HG03064 (cell line): Measurements from ENCODE around the gene PITPNB.

Experiments
- ATAC-seq: cut with Tn5 transposase; IDR thresholded peaks from one replicate; pipeline ENCODE4 v1.9.1; 2021; ENCODE audit warnings: low read depth; ENCODE audit not compliant: unreplicated experiment

PITPNB gene

DNA sequence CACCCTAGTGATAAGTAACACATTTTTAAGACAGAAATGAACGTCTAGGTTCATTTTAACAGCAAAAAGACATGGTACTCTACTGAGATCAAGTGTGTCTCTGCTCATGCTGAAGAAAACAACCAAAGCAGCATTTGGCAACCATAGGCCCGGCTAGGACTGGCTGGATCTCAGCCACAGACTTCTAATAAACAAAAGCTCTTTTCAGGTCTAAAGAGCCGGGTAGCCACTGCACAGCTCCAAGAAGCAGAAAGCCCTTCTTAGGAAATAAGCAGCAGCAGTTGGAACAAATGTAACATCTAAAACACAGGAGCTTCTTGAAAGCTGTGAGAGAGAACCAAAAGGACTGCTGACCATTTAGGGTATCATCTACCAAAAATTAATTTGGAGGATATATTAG, 37.6 kb downstream of the PITPNB start:
- ATAC-seq: no peak

DNA sequence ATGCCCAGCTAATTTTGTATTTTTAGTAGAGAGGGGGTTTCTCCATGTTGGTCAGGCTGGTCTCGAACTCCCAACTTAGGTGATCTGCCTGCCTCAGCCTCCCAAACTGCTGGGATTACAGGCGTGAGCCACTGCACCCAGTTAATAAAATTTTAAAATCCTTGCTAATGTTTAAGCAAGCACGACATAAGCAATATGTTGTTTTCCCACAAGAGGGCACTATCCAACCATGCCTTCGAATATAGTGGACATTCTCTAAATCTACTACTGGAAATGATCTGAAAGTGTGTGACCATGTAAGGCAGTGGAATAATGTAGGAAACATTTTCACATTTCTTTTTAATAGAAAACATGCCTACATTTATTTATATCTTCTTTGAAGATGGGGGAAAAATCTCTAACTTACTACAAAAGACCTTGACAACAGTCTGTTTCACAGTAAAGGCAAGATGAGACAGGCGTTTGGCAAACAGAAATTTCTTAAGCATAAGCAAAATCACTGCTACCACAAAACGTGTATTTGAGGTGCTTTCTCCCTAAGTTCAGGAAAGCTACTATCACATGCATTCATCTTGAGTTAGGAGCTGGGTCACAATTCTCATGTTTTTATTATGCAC, 38.2 kb downstream of the PITPNB start:
- no peak for ATAC-seq

DNA sequence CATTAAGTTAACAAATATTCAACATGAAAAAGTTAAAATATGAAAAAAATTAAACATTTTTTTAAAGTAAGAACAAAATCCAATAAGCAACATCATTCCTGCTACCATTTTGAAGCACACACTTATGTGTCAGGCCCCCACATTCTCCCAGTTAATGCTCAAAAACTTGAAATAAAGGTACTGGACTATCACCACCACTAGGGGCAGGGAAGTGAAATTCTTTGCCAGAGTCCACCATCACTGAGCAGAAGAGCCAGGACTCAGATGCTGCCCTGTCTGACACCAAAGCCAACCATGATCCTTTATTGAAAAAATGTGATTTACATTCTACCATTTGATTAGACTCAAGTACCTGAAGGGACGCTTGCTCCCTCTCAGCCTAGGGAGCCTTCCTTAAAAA, 39.1 kb downstream of the PITPNB start:
- ATAC-seq: no peak

DNA sequence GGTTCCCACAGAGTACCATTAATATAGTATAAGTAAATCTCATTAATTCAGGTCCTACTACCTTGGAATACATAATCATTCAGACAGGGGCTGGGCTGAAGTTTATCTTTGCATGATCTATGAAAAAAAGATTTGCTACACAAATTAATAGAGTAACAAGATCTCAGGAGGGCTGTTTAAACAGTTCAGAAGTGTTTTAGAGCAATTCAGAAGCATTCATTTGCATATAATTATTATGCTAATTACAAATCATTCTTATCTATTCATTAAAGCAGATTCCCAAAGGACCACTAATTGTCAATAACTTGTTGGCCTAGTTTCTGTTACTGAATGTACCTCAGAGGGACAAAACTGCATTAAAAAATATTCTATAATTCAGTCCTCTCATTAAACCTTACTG, 40.5 kb downstream of the PITPNB start:
- ATAC-seq: no peak

DNA sequence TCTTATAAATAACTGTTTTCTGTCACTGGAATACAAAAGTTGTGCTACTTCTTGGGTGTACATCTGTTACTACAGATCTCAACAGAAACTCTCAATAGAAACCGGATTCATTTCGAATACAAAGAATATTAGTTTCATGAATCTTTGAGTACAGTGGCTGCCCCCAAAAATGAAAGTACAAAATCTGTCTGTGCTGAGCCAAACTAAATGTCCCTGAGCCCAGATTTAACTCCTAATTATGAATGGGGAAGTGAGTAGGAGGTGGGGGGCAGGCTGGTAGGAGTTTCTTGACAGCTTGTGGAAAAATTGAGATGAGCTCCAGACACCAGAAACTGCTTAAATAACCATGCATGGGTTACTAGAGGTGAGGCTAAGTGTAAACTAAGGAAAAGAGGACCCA, 41.6 kb downstream of the PITPNB start:
- ATAC-seq: no peak

DNA sequence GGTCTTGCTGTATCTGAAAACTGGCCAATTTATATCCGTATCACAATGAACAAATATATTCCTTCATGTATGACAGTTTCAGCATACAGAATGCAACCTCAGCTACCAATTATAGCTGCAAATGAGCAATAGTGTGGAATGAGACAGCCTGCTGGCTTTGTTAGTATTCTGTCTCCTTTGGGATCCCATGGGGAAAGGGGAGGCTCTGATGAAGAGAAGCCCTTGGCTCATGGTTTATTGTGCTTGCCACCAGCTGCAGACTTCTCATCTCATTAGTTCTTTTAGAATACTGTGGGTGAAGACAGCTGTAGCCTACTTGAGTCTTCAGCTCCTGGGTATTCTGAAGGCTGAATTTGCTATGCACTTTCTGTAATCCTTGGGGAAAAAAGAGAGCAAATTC, 42.4 kb downstream of the PITPNB start:
- ATAC-seq: no peak

DNA sequence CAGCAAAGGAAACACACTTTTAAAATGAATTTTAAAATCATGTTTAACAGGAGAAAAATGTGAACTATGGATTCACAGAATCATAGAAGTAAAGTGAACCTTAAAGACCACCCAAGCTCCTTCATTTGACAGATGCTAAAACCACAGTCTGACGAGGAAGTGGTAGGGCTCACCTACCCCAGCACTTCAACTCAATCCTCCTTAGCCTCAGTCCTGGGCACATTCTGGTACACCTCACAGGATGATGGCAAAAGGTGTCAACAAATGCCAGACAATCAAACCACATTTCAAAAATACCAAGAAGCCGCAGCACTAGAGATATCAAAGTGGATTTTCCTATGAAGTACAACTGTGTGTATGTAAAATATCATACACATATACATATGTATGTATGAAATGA, 43.1 kb downstream of the PITPNB start:
- no peak for ATAC-seq

DNA sequence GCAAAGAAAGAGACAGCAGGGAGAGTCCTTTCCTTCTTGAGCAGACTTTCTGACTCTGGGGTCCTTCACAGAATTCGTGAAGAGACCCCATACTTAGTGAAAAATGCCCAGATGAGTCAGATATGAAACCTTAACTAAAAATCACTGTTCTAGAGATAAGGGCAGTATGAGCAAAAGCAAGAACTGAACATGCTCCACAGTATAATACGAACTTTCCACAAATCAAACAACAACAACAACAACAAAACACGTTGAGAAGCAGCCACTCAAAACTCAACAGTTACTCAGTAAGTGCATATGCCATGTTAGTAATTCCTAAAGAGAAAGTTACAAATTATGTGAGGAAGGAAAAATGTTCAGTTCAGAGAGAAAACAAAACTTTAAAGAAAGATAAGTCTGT, 44.3 kb downstream of the PITPNB start:
- no peak for ATAC-seq

DNA sequence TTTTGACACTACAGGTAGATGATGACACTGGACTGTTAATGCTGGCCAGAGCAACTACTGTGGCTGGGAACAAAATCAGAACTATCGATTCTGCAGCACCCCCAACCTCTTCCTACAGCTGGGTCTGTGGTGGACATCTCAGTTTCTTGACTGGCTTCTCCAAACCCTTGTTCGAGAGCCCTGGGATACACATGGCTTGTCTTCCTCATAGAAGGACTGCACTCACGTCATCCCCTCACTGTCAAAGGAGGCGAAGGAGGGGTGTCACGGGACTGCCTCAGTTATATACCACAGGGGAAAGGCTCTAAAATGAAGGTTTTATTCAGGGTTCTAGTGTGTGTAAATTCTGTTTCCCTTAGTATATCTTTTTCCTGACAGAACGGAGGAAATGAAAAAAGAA, 44.9 kb downstream of the PITPNB start:
- no peak for ATAC-seq

DNA sequence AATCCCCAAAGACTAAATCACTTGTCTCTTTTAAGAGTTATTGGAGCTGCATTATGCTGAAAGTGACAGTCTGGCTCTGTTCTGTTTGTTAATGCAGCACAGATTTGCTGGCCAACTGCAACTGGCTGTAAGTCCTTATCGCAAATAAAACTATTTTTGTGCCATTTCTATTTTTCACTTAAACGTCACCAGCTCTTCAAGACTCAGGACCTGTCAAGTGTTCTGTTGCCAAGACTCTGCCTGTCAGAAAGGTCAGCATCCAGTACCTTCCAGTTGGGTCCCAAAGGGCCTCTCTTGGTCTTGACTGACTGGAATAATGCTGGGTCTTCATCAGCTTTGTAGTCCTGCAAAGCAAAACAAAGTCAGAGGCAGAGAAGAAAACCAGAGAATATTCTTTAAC, 45.6 kb downstream of the PITPNB start:
- ATAC-seq: no peak

DNA sequence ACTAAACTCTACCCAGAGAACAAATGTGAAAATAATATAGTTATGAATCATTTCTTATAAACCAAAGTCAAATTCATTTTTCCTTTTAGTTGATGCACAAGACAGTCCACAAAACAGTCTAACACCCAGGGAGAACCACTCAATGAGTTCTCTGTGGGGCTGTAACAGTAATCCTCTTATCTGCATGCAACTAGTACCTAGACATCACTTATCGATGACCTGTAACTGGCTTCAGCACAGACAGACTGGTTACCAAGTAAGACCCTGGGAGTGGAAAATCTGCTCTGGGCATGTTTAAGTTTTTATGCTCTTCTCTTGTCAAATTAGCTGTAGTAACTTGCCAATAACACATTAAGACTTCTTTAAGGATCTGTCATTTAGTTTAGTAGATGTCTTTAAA, 46.6 kb downstream of the PITPNB start:
- no peak for ATAC-seq

DNA sequence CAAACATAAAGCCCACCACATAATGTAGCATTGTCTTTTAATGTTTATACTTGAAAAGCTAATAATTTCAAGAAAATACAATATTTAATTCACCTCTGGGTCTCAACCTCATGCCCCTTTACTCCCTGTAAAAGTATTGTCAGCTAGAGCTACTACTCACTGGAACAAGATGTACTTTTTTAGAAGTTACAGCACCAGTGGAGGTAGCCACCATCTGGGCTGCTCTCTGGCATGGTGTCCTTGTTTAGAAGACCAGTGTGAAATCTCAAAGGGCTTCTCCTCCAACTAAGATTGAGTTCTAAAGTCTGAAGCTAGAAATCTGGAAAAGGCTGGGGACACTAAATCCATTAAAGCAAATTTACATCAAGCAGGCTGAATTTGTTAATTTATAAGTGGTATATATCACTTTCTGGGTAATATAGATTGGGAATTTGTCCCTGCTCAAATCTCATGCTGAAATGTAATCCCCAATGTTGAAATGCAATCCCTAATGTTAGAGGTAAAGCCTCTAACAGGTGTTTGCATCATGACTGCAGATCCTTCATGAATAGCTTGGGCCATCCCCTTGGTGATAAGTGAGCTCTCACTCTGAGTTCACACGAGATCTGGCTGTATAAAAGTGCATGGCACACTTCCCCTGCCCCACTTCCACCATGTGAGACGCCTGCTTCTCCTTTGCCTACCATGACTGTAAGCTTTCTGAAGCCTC, 47.6 kb downstream of the PITPNB start:
- no peak for ATAC-seq

DNA sequence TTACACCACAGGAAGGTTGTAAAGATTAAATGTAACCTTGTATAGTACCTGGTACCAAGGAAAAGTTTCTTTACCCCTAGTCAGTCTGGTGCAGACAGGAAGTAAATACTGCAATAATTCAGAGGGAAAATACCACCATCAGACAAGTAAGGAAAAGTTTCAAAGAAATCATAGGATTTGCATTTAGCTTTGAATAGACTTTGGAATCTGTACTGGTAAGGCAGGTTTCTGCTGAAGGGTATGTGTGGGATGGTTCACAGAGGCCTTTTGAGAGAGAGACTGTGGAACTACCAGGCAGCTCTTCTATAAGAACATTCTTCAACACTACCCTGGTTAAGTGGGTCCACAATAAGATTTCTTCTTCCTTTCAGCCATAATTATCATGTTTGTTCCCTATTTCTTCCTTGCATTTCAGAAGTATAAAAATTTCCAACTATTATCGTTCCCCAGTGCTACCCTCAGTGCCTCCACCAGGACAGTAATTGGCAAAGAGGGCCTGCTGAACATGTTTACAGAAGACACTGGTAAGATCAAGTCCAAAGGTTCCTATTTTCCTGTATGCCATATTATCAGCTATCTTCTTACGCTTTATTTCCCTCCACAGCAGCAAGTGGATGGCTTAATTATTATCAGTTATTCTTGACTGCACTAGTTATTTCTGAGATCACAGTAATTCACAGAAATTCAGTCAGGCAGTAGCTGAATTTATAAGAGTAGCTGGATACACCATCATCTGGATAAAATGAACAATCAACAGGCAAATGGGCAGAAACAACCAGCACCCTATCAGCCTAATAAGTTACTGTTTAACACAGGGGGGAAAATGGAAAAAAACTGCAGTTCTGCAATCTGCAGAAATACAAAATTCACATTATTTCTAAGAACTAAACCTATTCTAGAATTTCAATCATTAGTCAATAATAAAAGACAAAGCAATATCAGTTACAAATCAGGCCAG, 48.5 kb downstream of the PITPNB start:
- ATAC-seq: no peak

DNA sequence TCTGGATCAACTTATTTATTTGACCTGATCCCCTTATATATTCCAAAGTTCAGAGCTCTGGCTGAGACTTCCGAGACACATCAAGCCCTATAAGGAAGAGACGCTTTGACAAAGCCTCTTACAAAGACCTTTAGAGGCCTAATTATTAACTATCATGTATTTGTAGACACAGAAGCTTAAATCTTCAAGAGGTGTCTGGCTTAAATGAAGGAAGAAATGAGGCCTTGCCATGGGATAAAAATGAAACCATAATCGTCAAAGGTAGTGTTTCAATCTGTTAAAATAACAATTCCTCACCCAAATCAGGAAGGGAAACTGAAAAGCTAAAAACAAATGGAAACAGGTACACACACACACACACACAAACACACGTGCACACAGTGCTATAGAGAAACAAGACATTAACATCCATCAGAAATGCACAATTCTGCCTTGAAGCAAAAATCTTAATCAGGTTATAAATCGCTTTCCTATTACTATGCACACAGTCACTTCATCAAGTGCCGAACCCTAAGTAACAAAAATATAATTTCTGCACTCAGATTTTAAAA, 50.2 kb downstream of the PITPNB start:
- no peak for ATAC-seq

DNA sequence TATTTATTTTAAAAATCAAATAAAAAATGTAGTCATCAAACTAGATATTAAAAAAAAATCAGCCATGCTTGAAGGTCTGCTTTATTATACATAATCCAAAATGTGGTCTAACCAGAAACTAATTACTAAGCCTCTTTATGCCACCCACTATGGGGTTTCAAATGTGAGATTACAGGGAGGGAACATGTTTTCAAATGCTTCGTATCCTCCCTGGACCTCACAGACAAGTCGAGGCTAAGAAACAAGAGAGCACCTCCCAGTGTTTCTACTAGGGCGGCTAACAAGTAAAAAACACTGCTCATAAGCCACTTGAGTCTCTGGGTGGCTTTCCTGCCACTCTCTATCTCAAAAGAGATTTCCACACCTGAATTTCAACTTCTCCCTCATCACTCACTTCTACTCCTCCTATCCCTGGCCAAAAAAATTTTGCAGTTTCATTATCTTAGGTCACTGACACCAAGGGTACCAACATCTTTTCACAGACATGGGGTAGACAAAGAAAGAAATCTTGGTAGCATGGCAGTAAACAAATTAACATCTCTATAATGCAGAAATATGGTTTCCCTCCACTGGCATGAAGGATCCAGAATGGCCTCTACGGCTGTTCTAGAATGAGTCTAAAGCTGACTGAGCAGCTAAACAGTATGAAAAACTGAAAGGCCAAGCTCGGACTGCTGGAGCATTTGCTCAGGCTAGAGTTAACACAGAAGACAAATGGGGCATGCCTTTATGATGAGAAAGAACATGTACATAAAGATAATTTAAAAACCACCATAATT, 50.9 kb downstream of the PITPNB start:
- no peak for ATAC-seq

DNA sequence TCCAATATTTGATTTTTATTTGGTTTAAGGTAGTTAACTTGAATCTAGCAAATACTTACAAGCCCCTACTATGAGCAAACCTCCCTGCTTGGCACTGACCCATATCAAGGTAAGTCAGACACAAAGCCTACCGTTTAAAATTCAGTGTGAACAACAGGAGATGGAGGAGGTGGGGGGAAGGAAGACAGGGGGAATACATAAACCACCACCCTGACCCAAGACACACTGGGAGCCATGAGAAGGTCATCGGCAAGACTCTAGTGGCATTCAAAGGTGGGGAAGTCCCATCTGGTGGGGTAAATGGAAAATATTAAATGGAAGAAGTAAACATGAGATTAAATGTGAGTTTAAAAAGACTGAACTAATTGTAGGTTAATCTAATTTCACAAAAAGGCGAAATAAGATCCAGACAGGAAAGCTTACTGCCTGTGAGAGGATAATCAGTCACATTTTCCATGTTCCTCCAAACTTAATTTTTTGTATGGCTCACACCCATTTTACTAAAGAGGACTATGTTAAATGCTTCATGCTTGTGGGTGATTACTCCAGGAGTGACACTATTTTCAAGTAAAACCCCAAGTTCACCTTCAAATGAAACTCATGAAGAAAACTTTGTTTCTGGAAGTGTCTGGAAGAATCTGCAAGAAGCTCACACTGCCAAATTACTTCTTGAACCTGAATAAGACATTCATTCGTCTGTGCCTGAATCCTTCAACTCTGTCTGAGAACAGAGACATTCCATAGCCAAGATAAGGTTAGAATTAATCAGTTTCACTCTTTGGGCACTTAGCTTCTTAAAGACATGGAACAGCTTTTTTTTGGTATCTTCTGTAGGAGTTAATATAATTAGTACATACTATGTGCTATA, 51.7 kb downstream of the PITPNB start:
- ATAC-seq: no peak

DNA sequence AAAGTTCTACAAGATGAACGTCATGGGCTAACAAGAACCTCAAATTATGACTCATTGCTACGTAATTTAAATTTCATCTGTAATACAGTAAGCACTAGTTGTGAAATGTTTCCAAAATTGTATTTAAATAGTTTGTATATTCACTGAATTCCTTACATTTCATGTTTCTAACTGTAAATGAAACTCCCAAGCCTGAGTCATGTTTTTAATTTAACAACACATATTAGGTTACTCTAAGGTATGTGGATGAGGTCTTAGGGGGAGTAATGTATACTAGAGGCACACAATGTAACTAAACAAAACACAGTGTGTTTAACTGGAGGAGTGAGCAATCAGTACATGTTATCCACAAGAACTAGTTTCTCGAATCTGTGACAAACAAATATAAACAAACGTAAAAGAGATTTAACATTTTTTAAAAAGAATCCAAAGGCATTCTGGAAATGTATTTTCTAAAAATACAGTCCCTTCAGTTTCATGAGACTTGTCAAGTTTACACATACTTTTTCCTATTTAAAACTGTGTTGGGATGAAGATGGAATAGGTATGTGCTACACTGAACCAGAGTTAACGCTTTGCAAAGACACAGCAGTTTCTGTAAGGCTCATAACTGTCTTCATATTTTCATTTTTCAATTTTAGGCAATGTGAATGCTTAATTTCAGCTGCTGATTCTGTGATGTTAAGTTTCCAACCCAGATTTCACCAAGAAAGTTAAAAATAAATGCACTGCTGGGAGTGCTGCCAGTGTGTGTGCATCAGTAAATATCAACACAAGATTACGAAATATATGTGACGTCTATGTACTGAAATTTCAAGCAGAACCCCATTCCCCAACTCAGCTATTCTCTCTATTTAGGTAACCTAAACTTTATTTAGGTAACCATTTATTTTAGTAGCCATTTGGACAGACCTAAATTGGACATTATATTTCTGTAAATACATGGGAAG, 52.6 kb downstream of the PITPNB start:
- ATAC-seq: no peak

DNA sequence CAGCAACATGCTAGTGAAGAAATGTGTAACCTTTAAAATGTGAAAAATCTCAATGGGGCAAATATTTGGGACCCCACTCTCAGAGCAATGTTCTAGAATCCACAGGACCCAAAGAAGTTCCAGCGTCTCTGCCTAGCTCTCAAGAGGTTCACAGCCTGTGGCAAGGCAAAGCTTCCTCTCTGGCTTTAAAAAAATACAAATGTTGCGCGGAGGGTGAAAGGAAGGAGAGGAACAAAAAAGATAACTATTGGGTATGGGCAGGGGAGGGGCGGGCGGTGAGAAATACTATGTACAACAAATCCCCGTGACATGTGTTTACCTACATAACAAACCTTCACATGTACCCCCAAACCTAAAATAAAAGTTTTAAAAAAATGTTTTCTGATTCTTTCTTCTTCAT, 53.6 kb downstream of the PITPNB start:
- ATAC-seq: no peak
